GM19452 (cell line): Measurements from ENCODE around the gene GRHL3.

Source experiments
- ATAC-seq: cut with Tn5 transposase; IDR thresholded peaks from one replicate; pipeline ENCODE4 v1.9.1; 2021; ENCODE audit not compliant: unreplicated experiment

Gene GRHL3

GRCh38 chr1:24317081-24317480, 2.1 kb upstream of the GRHL3 start:
- no peak for ATAC-seq

GRCh38 chr1:24317956-24318614, 1.1 kb upstream of the GRHL3 start:
- no peak for ATAC-seq

GRCh38 chr1:24318615-24319311, 394 bp upstream of the GRHL3 start:
- no peak for ATAC-seq

GRCh38 chr1:24319962-24320361, 805 bp downstream of the GRHL3 start:
- ATAC-seq: no peak

DNA sequence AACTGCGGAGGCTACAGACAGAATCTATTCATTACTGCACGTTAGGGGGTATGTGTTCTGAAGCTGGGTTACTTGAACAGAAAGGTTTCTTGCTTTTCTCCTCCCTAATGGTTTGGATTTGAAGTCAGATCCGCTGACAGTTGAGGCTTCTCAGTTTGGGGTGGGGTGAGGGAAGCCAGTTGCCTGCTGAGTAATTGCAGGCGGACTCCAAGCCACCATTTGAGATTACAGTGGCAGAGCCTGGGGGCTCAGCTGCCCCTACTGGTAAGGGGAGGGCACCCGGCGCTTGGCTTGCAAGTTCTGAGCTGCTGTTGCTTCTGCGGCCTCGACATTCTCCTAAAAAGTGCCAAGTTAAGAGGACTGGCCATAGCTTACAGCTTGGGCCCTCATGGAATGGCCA, 2.0 kb downstream of the GRHL3 start:
- ATAC-seq: no peak

GRCh38 chr1:24321697-24322469, 2.7 kb downstream of the GRHL3 start:
- ATAC-seq: peak; percentile 82

GRCh38 chr1:24322470-24323177, 3.5 kb downstream of the GRHL3 start:
- no peak for ATAC-seq

DNA sequence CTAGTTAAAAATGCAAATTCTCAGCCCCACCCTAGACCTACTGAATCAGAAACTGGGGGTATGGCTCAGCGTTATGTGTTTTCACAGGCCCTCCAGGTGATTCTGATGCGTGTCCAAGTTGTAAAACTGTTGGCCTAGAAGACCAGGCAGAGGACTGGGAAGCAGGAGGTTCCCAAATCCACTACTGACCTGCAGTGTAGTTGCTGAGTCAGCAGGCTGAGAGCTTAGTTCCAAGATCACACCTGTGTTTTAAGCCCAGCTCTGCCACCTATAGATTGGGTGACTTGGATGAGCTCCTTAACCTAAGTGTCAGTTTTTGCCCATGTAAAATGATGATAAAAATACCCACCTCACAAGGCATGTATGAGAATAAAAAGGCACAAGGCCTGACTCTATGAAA, 4.1 kb downstream of the GRHL3 start:
- ATAC-seq: no peak

DNA sequence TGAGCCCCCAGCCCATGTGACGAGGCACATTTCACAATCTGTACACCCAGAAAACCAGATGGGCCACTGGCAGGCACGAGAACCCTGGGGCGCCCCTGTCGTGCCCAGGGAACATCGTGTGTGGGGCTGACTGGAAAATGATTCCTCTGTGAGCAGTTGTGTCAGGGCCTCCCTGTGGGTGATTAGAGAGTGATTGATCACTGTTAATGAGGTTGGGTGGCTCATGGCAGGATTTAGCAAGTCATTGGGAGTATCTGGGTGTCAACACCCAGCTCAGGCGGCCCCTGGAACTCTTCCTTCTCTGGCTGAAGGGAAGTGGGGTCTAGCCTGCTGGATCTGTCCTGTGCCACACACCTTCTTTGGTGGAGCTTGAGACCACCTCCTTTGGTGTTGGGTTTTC, 5.7 kb downstream of the GRHL3 start:
- ATAC-seq: no peak

- ATAC-seq: no peak
These were observed 6.7 kb downstream of the GRHL3 start for GRCh38 chr1:24325587-24326449.

- no peak for ATAC-seq
These were observed 8.3 kb downstream of the GRHL3 start for GRCh38 chr1:24327486-24327885.

GRCh38 chr1:24327891-24328290, 8.7 kb downstream of the GRHL3 start:
- no peak for ATAC-seq

DNA sequence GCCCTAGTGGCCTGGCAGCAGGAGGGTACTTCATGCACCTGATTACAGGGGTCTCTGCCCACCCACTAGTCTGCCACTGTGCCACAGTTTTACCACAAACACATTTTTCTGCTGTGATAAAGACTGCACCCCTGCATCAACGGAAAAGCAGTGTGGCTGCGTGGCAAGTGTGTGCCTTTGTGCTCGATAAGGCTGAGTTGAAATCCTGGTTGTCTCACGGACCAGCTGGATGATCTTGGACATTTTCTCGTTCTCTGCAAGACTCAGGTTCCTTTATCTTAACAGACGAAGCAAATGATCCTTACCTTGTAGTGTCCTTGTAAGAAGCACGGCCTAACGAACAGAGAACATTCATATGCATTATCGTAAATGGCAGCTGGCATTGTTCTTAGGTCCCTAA, 10.2 kb downstream of the GRHL3 start:
- no peak for ATAC-seq

DNA sequence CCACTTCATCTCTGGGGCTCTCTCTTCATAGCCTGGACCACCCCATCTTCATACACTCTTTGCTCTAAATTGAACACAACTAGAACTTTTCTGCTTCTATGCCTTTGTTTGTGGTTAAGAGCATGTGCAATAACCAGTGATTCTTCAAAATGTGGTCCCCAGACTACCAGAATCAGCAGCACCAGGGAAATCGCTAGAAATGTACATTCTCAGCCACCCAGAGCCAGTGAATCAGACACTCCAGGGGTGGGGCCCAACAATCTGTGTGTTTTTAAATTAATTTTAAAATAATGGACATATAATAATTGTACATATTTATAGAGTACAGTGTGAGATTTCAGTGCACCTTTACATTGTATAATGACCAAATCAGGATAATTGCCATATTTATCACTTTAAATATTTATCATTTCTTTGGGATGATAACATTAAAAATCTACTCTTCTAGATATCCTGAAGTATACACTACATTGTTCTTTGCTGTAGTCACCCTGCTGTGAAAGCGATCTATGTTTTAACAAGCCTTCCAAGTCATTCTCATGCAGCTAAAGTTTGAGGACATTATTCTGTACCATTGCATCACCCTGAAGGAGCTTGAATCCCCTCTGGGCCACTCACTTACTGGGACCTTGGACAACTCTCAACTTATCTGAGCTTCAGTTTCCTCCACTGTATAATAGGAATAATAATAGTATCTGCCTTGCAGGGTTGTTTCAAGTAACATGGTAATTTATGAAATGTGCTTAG, 10.8 kb downstream of the GRHL3 start:
- no peak for ATAC-seq

- ATAC-seq: no peak
These were observed 13.0 kb downstream of the GRHL3 start for GRCh38 chr1:24331961-24332673.

GRCh38 chr1:24336075-24336474, 16.9 kb downstream of the GRHL3 start:
- ATAC-seq: no peak

- no peak for ATAC-seq
These were observed 18.3 kb downstream of the GRHL3 start for GRCh38 chr1:24337455-24337854.

- no peak for ATAC-seq
These were observed 19.3 kb downstream of the GRHL3 start for GRCh38 chr1:24338447-24338846.

DNA sequence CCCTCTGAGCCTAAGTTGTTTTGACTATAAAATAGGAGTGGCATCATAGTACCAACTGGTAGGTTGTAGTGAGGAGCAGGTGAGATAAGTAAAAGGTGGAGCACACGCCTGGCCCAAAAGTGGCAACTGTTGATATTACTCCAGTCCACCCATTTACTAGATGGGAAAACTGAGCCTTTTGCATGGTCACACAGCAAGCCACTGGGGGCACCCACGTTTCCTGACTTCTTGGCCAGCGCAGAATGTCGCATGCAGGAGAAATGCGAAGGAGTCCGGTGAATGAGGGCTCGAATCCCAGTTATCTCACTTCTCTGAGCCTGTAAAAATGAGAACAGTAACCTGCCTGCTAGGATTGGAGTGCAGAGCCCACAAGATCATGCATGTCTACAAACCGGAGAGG, 20.8 kb downstream of the GRHL3 start:
- no peak for ATAC-seq
